GM21529 (cell line): ENCODE data around the gene RUFY4.
"Not testable (repeated sequence)": the region's sequence is repeated elsewhere in the genome, so short reads cannot be mapped to it uniquely, and the experiment has no call there.

Experiments
- ATAC-seq: cut with Tn5 transposase; IDR thresholded peaks from one replicate; pipeline ENCODE4 v1.9.1; 2021; ENCODE audit not compliant: unreplicated experiment

The RUFY4 gene

DNA sequence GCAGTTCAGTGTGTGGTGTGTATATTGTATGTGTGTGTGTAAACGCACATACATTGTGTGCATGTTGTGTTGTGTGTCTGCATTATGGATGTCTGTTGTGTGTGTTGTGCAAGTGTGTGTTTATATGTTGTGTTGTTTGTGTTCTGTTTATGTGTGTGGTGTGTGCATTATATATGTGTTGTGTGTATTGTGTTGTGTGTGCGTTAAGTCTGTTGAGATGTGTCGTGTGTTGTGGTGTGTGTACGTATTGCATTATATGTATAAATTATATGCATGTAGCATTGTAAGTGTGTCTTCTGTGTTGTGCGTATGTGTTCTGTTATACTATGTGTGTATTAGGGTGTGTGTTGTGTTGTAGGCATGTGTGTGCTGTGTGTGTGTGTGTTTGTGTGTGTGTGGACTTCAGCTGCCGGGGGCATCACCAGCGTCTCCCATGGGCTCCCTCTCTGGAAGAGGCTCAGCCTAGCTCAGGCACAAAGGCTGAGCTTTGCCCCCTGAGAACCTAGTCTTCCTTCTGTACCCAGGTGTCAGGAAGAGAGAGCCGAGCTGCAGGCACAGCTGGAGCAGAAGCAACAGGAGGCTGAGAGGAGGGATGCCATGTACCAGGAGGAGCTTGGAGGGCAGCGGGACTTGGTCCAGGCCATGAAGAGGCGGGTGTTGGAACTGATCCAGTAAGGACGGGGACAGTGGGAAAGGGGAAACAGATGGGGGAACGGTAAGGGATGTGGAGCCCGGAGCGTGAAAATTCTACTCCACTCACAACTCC lies 13.7 kb downstream of the RUFY4 start:
- no peak for ATAC-seq

DNA sequence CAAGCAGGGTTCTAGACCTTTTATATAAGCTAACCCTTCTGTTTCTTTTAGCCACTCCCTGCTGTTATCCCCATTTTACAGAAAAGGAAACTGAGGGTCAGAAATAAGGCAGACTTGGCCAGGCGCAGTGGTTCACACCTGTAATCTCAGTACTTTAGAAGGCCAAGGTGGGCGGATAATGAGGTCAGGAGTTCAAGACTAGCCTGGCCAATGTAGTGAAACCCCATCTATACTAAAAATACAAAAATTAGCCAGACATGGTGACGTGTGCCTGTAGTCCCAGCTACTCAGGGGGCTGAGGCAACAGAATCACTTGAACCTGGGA lies 14.3 kb downstream of the RUFY4 start:
- no peak for ATAC-seq

DNA sequence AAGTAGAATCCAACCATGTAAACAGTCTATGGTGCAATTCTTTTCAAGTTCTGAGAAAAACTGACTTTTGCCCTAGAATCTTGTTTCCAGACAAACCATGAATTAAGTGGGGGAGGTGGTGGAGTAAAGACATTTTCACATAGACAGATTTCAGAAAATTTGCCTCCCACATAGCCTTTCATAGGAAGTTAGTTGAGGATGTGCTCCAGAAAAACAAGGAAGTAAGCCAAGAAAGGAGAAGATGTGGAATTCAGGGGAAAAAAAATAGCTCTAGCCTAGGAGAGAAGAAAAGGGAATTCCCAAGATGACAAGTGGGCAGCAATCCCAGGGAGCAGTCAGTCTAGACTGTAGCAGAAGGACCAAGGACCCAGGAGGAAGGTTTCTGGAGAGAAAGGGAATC lies 17.4 kb downstream of the RUFY4 start:
- no peak for ATAC-seq

DNA sequence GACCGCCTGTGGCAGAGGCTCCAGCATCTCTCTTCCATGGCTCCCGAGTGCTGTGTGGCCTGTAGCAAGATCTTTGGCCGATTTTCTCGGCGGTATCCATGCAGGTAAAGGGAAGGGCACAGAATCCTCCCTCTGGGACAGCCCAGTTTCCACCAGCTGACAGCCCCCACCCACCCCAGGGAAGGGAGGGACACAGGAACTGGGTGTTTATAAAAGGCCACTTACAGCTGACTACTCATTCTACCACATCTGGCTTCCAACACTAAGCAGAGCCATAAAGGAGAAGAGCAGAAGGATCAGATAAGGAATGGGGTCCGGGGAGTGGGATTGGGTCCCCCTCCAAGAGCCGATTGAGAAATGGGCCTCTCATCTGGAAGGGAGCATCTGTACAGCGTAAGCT lies 20.2 kb downstream of the RUFY4 start:
- ATAC-seq, result no peak

DNA sequence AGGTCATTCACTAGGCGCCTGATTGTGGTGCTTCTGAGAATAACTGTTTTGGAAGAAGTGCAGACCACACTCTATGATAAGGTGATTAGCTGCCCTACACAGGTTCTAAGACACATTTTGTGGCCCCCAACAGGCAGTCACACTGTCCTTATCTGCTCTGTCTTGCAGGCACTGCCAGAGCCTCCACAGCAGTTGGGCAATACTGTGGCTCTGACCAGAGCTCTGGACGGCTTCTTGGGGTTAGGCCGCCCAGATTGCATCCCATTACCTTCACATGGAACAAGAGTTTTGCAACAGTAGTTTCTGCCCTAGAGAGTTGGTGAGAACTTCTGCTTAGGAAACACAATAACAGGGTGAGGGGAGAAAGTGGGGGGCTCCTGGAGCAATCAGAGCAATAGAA lies 22.7 kb downstream of the RUFY4 start:
- ATAC-seq, result no peak

DNA sequence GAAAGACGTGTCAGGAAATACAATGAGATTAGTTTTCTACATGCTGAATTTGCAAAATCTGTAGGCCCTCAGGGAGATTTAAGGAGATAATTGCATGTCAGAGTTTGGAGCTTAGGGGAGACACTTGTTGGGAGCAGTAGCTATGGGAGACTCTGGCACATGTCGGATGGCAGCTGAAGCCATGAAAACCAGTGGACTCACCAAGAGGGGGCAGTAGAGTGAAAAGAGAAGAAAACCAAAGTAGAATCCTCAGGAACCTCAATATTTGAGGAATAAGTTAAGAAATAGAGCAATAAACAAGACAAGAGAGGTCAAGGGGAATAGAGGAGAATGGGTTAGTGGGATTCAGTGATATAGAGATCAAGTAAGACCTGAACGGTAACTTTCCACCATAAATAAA lies 24.8 kb downstream of the RUFY4 start:
- no peak for ATAC-seq

DNA sequence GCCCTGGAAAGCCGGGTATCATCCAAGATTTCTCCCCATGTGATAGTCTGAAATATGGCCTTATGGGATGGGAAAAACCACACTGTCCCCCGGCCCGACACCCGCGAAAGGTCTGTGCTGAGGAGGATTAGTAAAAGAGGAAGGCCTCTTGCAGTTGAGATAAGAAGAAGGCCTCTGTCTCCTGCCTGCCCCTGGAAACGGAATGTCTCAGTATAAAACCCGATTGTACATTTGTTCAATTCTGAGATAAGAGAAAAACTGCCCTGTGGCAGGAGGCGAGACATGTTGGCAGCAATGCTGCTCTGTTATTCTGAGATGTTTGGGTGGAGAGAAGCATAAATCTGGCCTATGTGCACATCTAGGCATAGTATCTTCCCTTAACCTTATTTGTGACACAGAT lies 26.8 kb downstream of the RUFY4 start:
- no peak for ATAC-seq

DNA sequence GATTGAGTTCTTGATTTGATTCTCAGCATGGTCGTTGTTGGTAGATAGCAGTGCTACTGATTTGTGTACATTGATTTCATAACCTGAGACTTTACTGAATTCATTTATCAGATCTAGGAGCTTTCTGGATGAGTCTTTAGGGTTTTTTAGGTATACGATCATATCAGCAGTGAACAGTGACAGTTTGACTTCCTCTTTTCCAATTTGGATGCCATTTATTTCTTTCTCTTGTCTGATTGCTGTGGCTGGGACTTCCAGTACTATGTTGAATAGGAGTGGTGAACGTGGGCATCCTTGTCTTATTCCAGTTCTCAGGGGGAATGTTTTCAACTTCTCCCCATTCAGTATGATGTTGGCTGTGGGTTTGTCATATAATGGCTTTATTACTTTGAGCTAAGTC lies 28.9 kb downstream of the RUFY4 start:
- no peak for ATAC-seq

DNA sequence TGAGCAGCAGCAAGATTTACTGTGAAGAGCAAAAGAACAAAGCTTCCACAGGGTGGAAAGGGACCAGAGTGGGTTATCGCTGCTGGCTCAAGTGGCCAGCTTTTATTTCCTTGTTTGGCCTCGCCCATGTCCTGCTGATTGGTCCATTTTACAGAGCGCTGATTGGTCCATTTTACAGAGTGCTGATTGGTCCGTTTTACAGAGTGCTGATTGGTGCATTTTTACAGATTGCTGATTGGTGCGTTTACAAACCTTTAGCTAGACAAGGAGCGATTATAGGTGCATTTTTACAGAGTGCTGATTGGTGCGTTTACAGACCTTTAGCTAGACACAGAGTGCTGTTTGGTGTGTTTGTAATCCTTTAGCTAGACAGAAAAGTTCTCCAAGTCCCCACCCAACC lies 39.8 kb downstream of the RUFY4 start:
- not testable (repeated sequence) for ATAC-seq

DNA sequence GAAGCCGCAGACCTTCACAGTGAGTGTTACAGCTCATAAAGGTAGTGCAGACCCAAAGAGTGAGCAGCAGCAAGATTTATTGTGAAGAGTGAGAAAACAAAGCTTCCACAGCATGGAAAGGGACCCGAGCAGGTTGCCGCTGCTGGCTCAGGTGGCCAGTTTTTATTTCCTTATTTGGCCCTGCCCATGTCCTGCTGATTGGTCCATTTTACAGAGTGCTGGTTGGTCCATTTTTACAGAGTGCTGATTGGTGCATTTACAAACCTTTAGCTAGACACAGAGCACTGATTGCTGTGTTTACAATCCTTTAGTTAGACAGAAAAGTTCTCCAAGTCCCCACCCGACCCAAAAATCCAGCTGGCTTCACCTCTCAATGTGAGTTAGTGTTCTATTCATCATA lies 52.7 kb downstream of the RUFY4 start:
- not testable (repeated sequence) for ATAC-seq

DNA sequence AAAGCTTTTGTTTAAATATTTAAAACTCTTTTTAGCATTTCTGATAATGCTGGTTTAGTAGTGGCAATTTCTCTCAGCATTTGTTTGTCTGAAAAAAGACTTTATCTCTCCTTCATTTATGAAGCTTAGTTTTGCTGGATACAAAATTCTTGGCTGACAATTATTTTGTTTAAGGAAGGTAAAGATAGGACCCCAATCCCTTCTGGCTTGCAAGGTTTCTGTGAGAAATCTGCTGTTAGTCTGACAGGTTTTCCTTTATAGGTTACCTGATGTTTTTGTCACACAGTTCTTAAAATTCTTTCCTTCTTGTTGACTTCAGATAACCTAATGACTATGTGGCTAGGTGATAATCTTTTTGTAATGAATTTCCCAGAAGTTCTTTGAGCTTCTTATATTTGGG lies 53.2 kb downstream of the RUFY4 start:
- not testable (repeated sequence) for ATAC-seq

DNA sequence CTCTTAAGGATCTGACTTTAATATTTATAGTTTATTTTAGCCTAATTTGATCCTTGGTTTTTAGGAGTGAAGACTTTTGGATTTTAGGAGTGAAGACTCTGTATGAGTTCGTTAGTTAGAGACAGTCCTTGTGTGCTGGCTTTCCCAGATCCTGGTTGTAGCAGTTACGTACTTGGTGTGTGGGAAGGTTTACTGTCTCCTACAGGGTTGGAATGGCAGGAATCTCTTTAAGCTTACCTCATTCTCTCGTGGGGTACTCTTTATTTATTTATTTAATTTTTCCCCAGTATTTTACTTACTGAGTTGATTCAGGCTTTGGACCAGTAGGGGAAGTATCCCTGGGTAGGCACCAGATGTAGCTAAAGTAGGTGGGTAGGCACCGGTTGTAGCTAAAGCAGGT lies 54.9 kb downstream of the RUFY4 start:
- ATAC-seq, result no peak

DNA sequence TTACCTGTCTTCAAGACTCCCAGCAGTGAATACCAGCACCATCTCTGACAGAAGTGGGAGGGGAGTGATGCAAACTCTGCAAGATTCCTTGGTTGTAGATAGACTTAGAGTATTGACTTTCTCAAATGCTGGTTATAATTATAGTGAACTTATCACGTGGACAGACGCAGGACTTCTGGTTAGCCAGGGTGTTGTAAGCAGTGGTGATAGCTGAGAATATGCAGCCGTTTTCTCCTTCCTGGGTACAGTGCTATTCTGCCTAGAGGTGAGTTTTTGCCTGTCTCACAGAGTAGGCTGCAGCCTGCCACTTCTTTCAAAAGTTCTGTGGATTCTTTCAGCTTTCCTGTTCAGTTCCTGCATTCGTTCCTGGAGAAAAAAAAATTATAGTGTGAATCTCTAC lies 56.0 kb downstream of the RUFY4 start:
- no peak for ATAC-seq

DNA sequence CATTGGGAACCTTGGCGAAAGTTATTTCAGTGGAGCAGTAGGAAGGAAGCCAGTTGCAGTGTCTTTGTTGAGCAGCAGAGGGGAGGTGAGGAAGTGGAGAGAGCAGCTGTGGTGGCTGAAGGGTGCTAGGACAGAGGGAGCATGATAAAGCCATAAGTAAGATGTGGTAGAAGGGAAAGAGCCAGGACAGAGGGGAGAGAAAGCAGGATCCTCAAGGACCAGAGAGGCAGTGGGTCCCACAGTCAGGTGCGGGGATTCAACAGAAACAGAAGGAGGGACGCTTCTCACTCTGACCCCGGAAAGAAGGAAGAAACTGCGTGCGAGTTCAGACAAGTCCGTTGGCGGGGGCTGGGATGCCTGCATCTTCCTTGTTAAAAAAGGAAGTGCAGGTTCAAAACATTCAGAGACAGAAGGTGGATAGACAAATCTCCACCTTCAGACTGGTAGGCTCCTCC lies 56.6 kb downstream of the RUFY4 start, which contains the start of gene CXCR2:
CXCR2 (plus strand) TSS at position 403 of the 455 bp plus-strand sequence. CDS start 8,774 bp downstream, outside the sequence.
- ATAC-seq, result no peak

DNA sequence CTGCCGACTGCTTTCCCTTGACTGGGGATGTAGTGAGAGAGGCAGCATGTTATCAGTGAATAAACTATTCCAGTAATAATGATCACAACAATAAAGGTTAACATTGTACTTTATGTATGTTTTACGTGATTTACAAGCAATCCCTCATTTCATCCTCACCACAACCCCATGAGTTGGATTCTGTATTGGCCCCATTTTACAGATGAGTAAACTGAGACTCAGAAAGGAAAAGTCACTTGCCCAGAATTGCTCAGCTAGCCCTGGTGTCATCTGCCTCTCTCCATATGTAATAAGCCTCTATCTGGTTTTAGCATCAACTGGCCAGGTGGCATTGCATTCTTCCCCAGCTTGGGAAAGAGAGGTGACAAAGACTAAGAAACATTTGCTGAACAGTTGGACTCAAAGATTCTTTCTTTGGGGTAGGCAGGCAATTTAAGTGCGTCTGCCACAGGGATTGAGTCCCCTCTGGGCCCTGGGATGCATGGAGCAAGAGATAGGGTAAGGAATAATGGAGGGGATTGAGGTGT lies 58.9 kb downstream of the RUFY4 start:
- ATAC-seq, result no peak

DNA sequence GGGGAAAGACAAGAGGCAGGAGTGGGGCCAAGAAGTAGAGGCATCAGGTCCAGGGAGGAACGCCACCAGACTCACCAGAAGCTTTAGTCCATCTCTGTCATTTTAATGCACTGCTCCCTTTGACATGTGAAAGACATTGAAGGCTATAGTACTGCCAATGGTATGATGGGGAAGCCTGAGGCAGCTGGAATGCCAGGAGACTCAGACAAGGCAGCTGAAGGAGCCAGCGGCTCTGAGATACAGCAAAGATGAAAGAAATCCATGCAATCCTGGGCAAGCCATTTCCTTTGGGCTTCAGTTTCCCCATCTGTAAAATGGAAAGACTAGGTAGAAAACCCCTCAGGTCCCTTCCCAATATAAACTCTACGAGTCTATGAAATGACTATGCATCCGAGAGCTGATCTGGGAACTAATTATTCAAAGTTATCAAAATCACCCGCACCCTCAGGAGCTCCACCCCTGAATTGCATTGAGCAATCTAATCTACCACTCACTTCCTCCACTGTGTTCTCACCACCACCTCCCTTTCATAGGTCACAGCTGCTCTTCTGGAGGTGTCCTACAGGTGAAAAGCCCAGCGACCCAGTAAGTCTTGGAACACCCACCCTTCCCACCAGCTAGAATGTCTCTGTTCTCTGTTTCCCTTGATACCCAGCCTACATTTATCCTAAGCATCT lies 59.9 kb downstream of the RUFY4 start:
- ATAC-seq, result no peak

DNA sequence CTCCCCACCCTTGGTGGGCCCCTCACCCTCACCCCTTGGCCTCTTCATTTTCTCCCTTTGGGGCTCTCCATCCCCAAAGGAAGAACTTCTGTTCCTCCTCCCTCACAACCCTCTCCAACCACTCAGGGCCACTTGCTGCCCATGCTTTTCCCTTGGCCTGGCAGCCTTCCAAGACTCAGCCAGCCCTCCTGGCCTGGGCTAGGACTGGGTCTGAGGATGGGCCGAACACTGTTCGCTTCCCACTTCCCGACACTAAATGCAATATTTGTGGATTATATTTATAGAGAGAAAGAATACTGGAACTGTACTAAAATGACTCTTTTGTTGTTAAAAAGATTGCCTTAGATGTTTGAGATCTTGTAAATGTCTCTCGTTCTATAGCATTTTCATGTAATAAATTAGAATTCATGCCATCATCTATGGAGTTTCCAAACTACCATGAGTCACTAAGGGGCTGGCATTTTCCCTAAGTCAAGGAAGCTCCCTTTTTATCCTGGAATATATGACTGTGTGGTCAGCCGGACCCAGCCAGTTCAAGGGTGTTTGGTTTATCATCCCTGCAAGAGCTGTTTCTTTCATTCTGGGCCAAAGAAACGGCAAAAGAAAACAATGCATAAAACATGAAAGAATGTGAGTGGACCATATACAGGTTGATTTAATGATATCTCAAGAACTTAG lies 60.5 kb downstream of the RUFY4 start:
- no peak for ATAC-seq

DNA sequence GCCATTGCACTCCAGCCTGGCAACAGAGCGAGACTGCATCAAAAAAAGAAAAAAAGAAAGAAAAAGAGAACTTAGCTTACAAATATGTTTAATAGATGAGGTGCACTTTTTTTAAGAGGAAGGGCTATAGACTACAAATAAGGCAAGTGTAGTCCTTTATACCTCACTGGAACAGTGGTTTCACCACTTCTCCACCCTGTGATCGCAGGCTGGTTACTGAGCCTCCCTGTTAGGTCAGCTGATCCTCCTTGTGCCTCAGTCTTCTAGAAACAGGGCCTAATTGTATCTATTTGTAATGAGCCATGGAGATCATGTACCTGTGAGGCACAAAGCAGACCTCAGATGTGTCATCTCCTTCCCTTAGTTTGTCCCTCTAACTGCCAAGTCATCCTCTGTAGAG lies 61.3 kb downstream of the RUFY4 start:
- ATAC-seq, result no peak

DNA sequence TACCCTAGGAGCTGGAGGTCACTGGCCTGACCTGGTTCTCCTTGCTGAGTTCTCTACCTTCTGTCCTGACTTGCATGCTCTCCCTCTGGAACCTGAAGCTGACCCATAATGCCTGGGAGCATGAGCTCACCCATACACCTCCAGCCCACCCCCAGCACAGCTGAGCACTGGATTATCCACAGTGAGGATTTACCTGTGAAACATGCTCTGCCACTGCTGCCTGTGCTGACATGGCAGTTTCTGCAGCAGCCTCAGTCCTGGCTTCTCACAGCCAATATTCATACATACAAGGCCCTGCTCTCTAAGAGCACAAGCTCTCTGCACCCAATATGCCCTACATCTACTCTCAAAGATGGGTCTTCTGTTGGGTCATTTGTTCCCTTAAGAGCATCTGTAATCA lies 61.8 kb downstream of the RUFY4 start:
- ATAC-seq, result no peak

DNA sequence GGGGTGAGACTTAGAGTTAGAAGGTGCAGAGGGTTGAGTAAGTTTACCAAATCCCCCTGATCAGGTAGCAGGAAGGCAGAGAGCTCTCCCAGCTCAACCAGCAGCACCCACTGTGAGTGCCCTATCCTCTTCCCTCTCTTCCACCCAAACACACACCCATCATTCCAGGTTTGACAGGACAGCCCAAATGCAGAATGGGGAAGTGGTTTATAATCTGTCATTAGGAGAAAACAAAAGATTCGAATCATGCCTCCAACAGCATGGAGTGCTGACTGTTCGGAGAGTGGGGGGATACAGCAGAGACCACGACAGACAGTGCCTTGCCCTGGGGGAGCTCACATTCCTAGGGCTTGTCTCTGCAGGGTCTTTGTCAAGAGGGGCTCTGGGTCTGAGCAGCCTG lies 68.5 kb downstream of the RUFY4 start:
- no peak for ATAC-seq

DNA sequence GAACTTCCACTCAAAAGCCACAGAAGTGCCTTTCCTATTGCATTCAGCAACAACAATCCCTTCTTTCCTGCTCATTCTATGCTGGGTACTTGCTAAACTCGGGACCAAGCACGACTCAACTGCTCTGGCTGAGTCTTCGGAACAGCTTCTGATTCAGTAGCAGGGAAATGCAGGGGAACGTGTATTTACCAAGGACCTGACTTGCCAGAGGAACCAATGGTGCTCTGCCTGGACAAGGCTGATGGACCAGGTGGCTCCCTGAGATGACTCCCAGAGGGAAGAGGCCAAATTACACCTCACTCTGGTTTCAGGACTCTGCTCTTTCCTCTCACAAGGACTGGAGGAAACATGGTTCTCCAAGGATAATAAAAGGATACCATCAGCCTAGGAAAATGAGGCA lies 69.0 kb downstream of the RUFY4 start:
- ATAC-seq, result no peak
